GM23338 (cell line): ENCODE results near the gene FLG2.

ENCODE experiments used
- JUNB ChIP-seq: IDR thresholded peaks from one replicate; pipeline ENCODE4 v1.6.1; 2016; ENCODE audit warnings: antibody characterized with exemption; ENCODE audit not compliant: unreplicated experiment
- TF ChIP-seq, protein P1 (sequence below), 2 experiments: fragments of 200-600 bp in 1 of 2; sonication (generic) in 1 of 2; conservative IDR thresholded peaks; 2 replicates each; pipeline versions ENCODE4 v1.5.1 to v1.6.1; 2016 to 2017; ENCODE audit warnings: antibody characterized with exemption in 2 of 2, low read depth in 2 of 2, mild to moderate bottlenecking in 2 of 2, moderate library complexity in 1 of 2

DNA sequence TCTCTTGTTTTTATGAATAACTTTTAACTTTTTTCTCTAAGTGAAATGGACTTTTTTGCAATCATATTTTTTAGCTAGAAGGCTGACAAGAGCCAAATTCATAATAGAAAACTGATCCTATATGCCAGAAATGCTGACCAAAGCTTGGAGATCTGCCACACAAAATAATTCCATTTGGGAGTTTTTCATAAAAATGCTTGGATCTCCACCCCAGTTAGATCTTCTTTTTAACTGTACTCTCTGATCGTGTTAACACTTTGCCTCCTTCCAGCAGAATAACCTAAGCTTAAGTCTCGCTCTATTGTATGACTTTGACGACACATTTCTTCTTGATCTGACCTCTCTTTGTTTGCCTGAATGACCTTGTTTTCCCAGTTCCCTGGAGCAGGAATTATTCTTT lies 16.8 kb downstream of the FLG2 start:
- TF ChIP-seq JUNB, result no peak
- TF ChIP-seq, protein P1, sequence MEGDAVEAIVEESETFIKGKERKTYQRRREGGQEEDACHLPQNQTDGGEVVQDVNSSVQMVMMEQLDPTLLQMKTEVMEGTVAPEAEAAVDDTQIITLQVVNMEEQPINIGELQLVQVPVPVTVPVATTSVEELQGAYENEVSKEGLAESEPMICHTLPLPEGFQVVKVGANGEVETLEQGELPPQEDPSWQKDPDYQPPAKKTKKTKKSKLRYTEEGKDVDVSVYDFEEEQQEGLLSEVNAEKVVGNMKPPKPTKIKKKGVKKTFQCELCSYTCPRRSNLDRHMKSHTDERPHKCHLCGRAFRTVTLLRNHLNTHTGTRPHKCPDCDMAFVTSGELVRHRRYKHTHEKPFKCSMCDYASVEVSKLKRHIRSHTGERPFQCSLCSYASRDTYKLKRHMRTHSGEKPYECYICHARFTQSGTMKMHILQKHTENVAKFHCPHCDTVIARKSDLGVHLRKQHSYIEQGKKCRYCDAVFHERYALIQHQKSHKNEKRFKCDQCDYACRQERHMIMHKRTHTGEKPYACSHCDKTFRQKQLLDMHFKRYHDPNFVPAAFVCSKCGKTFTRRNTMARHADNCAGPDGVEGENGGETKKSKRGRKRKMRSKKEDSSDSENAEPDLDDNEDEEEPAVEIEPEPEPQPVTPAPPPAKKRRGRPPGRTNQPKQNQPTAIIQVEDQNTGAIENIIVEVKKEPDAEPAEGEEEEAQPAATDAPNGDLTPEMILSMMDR (conservative IDR thresholded peaks at IDR 0.05; ENCODE audit: low read depth in 2 of 2), result no peak
